SK-N-SH (cell line): Measurements from ENCODE around the gene CCL16.

ENCODE experiments used
- ELF1 ChIP-seq: IDR thresholded peaks from 2 replicates; pipeline ENCODE4 v1.4.0; 2012
- FOXM1 ChIP-seq: IDR thresholded peaks from 2 replicates; pipeline ENCODE4 v1.4.0; 2012; ENCODE audit warnings: low read depth, mild to moderate bottlenecking
- JUND ChIP-seq: IDR thresholded peaks from 2 replicates; pipeline ENCODE4 v1.4.0; 2012
- TF ChIP-seq, protein P1 (sequence below): IDR thresholded peaks from 2 replicates; pipeline ENCODE4 v1.6.1; 2012; ENCODE audit warnings: mild to moderate bottlenecking, low read depth, low read length, moderate library complexity
- TF ChIP-seq, protein P2 (sequence below): fragments of 200-600 bp; sonication (generic); IDR thresholded peaks from 2 replicates; pipeline ENCODE4 v1.6.1; 2017; ENCODE audit warnings: antibody characterized with exemption, mild to moderate bottlenecking, moderate library complexity

DNA sequence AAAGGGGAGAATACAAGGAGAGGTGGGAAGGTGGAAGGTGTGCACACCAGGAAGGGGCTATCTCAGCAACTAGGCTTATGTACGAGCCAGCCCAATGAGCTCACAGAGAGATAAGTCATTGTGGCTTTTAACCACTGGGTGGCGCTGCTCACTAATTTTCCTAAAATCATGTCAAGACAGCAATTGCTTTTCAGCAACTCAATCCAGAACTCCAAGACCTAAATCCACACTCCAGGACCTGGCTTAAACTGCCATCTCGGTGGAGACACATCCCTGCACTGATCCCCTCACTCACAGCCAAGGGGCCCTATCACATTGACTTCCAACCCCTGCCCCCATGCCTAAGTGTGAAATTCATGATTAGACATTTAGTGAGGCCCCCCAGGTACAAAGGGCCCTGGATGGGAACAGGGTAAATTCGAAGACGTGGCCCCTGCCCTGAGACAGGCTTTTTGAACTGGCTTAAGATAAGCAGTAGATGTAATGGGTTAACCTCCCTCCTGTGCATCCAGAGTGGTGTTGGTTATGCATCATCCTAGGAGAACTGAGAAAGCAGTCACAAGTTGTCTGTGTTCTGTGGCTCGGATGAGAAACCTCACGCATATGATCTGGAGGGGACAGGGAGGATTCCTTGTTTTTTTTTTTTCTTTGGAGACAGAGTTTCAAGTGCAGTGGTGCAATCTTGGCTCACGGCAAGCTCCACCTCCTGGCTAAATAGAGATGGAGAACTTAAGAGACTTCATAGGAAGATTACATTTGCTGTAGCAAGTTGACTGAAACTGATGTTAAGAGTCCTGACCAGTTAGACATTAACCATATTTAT lies 11.5 kb downstream of the CCL16 start:
- TF ChIP-seq, protein P1, sequence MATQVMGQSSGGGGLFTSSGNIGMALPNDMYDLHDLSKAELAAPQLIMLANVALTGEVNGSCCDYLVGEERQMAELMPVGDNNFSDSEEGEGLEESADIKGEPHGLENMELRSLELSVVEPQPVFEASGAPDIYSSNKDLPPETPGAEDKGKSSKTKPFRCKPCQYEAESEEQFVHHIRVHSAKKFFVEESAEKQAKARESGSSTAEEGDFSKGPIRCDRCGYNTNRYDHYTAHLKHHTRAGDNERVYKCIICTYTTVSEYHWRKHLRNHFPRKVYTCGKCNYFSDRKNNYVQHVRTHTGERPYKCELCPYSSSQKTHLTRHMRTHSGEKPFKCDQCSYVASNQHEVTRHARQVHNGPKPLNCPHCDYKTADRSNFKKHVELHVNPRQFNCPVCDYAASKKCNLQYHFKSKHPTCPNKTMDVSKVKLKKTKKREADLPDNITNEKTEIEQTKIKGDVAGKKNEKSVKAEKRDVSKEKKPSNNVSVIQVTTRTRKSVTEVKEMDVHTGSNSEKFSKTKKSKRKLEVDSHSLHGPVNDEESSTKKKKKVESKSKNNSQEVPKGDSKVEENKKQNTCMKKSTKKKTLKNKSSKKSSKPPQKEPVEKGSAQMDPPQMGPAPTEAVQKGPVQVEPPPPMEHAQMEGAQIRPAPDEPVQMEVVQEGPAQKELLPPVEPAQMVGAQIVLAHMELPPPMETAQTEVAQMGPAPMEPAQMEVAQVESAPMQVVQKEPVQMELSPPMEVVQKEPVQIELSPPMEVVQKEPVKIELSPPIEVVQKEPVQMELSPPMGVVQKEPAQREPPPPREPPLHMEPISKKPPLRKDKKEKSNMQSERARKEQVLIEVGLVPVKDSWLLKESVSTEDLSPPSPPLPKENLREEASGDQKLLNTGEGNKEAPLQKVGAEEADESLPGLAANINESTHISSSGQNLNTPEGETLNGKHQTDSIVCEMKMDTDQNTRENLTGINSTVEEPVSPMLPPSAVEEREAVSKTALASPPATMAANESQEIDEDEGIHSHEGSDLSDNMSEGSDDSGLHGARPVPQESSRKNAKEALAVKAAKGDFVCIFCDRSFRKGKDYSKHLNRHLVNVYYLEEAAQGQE: no peak
- TF ChIP-seq JUND: no peak
- TF ChIP-seq, protein P2, sequence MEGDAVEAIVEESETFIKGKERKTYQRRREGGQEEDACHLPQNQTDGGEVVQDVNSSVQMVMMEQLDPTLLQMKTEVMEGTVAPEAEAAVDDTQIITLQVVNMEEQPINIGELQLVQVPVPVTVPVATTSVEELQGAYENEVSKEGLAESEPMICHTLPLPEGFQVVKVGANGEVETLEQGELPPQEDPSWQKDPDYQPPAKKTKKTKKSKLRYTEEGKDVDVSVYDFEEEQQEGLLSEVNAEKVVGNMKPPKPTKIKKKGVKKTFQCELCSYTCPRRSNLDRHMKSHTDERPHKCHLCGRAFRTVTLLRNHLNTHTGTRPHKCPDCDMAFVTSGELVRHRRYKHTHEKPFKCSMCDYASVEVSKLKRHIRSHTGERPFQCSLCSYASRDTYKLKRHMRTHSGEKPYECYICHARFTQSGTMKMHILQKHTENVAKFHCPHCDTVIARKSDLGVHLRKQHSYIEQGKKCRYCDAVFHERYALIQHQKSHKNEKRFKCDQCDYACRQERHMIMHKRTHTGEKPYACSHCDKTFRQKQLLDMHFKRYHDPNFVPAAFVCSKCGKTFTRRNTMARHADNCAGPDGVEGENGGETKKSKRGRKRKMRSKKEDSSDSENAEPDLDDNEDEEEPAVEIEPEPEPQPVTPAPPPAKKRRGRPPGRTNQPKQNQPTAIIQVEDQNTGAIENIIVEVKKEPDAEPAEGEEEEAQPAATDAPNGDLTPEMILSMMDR: peak; percentile 81
- no peak for TF ChIP-seq ELF1
- no peak for TF ChIP-seq FOXM1
